GM12874 (cell line): ENCODE results near the gene KIF6.

Source experiments
- TF ChIP-seq, protein P1 (sequence below): IDR thresholded peaks from 2 replicates; pipeline ENCODE4 v1.5.1; 2011; ENCODE audit warnings: low read depth, mild to moderate bottlenecking, control low read depth, low read length, moderate library complexity; ENCODE audit not compliant: insufficient read depth

The KIF6 gene

DNA sequence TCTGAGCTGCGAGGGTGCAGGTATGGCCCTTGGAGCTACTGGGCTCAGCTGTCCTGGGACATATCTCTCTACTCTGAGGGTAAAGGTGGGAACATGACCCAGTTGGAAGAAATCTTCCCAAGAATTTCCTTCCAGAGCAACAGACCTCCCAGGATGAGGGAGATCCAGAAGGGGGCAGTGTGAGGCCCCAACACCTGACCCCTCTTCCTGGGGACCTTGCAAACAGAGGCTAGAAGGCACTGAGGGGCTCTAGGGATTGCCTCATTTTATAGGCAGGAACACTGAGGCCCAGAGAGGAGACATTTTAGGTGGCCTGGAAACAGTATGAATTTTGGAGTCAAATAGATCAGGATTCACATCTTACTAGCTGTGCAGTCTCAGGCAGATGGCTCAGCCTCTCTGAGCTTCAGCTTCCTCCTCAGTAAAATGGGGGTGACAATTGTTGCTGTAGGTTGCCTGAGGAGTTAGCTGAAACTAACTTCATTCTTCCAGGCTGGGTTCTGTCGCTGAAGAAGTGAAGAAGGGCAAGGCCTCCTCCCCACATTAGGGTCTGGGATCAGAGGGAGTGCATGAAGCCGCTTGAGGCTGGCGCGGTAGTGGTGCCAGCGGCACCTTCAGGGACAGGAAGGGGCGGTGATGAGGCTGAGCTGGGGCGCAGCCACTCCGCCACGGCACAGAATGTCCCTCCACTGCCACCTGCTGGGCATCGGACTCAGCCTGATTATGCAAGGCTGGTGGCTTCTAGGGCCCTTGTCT is 422.4 kb downstream of the KIF6 start:
- TF ChIP-seq, protein P1, sequence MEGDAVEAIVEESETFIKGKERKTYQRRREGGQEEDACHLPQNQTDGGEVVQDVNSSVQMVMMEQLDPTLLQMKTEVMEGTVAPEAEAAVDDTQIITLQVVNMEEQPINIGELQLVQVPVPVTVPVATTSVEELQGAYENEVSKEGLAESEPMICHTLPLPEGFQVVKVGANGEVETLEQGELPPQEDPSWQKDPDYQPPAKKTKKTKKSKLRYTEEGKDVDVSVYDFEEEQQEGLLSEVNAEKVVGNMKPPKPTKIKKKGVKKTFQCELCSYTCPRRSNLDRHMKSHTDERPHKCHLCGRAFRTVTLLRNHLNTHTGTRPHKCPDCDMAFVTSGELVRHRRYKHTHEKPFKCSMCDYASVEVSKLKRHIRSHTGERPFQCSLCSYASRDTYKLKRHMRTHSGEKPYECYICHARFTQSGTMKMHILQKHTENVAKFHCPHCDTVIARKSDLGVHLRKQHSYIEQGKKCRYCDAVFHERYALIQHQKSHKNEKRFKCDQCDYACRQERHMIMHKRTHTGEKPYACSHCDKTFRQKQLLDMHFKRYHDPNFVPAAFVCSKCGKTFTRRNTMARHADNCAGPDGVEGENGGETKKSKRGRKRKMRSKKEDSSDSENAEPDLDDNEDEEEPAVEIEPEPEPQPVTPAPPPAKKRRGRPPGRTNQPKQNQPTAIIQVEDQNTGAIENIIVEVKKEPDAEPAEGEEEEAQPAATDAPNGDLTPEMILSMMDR = peak; percentile 93

- TF ChIP-seq, protein P1 = no peak
Measured at GRCh38 chr6:39302011-39302410, 423.2 kb downstream of the KIF6 start.

DNA sequence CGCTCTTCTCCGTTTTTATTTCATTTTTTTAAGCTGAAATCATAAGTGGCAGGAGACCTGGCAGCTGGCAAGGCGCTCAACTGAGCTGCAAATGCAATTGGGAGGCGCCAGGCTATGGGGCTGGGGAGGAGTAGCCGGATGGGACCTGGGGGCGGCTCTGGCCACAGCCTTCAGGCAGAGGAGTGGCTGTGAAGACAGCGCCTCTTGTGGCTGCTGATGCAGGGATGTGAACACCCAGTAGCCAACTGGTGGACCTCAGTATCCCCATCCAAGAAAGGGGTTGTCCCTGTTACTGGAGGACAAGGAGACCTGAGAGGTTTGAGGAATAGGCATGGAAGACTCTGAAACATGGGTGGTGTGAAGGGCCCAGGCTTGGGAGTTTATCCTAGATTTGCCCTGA is 423.6 kb downstream of the KIF6 start:
- TF ChIP-seq, protein P1 = peak; percentile 47

- TF ChIP-seq, protein P1 = no peak
Measured at GRCh38 chr6:39300739-39301138, 424.5 kb downstream of the KIF6 start.

- TF ChIP-seq, protein P1 = no peak
Measured at GRCh38 chr6:39298061-39298460, 427.1 kb downstream of the KIF6 start.

DNA sequence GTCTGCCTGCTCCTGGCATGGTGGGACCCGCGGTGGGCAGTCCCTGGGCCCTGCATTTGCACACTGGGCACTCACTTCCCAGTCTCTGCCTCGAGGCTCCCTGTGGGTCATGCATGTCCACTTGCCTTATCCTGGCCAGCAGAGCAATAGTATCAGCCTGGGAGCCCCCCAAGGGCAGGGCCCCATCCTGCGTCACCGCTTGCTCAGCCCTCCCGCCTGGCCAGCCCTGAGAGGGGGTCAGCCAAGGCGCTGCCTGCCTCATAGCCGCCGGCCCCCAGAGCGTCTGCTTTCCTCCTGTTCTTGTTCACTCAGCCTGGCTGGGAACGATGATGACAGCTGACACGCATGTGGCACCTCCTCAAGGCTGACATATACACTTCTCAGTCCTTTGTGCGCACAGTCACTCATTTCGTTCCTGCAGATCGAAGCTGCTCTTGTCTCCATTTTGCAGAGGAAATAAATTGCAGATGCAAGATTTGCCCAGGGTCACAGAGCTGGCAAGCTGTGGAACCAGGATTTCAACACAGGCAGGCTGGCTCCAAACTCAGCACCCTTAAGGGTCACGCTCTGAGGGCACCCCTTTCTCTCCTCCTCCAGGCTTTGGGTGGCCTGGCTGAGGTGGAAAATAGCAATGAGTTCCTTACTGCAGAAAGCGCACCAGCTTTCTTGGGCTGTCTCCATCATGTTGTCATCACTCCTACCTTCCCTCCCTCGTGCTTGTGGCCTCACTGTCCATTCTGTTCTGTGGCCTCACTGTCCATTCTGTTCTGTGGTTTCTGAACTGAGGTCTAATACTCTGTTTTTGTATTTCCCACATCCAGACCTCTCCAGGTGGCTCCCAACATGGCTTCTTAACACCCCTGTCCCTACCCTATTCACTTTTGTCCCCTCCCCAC is 428.2 kb downstream of the KIF6 start:
- TF ChIP-seq, protein P1 = no peak

- TF ChIP-seq, protein P1 = no peak
Measured at GRCh38 chr6:39295611-39296011, 429.6 kb downstream of the KIF6 start.
